ENCODE results near the gene ATP6V0C. TPM values are rescaled to one million over a fixed set of nuclear protein-coding genes. Genes with fewer than 3 reads are reported as not detected.

Gene ATP6V0C
- total RNA-seq, 1 donor from 2014 or later, result 150 TPM

- no peak for DNase-seq
These were observed 26.3 kb upstream of the ATP6V0C start for GRCh38 chr16:2487517-2487842.

GRCh38 chr16:2487903-2488531 is 25.7 kb upstream of the ATP6V0C start:
- intact Hi-C loops (cut with micrococcal nuclease), result no loop called here
- DNase-seq, result no peak
- ATAC-seq, result no peak

More at GRCh38 chr16:2487517-2487842, 26.3 kb upstream of the ATP6V0C start:
- intact Hi-C loops (cut with micrococcal nuclease), result no loop called here
- no peak for ATAC-seq

GRCh38 chr16:2489581-2489980 is 24.2 kb upstream of the ATP6V0C start:
- DNase-seq, result no peak
- intact Hi-C loops (cut with micrococcal nuclease), result no loop called here
- no peak for ATAC-seq

GRCh38 chr16:2490190-2491105 is 23.3 kb upstream of the ATP6V0C start:
- intact Hi-C loops (cut with micrococcal nuclease), result loop anchor here (10.0 kb wide), 1 partner anchor 156 kb away; no protein-coding TSS in a partner anchor
- no peak for DNase-seq
- ATAC-seq, result no peak

- DNase-seq (no peak), ATAC-seq (no peak)
- intact Hi-C loops (cut with micrococcal nuclease), result loop anchor here (10.0 kb wide), 1 partner anchor 157 kb away; no protein-coding TSS in a partner anchor
These were observed 21.5 kb upstream of the ATP6V0C start for GRCh38 chr16:2492292-2492691.

- ATAC-seq, result no peak
- no peak for DNase-seq
- intact Hi-C loops (cut with micrococcal nuclease), result loop anchor here (10.0 kb wide), 1 partner anchor 159 kb away; no protein-coding TSS in a partner anchor
These were observed 20.1 kb upstream of the ATP6V0C start for GRCh38 chr16:2493605-2494004.

GRCh38 chr16:2494616-2495015 is 19.1 kb upstream of the ATP6V0C start:
- intact Hi-C loops (cut with micrococcal nuclease), result loop anchor here (10.0 kb wide), 1 partner anchor 160 kb away; no protein-coding TSS in a partner anchor
- no peak for DNase-seq
- no peak for ATAC-seq

- intact Hi-C loops (cut with micrococcal nuclease), result loop anchor here (10.0 kb wide), 1 partner anchor 160 kb away; no protein-coding TSS in a partner anchor
- DNase-seq (no peak), ATAC-seq (no peak)
These were observed 18.7 kb upstream of the ATP6V0C start for GRCh38 chr16:2495041-2495440.

GRCh38 chr16:2496223-2497115 is 17.3 kb upstream of the ATP6V0C start:
- peak; percentile 29 for DNase-seq
- no peak for ATAC-seq
- intact Hi-C loops (cut with micrococcal nuclease), result loop anchor here (10.0 kb wide), 1 partner anchor 162 kb away; no protein-coding TSS in a partner anchor

GRCh38 chr16:2497116-2497630 is 16.6 kb upstream of the ATP6V0C start:
- ATAC-seq, result peak; percentile 69
- intact Hi-C loops (cut with micrococcal nuclease), result loop anchor here (10.0 kb wide), 1 partner anchor 162 kb away; no protein-coding TSS in a partner anchor
- peak; percentile 89 for DNase-seq

- ATAC-seq (no peak), DNase-seq (peak; percentile 36)
- intact Hi-C loops (cut with micrococcal nuclease), result loop anchor here (10.0 kb wide), 1 partner anchor 163 kb away; no protein-coding TSS in a partner anchor
These were observed 15.9 kb upstream of the ATP6V0C start for GRCh38 chr16:2497695-2498484.

GRCh38 chr16:2498531-2499253 is 15.1 kb upstream of the ATP6V0C start:
- intact Hi-C loops (cut with micrococcal nuclease), result loop anchor here (10.0 kb wide), 1 partner anchor 164 kb away; no protein-coding TSS in a partner anchor
- peak; percentile 55 for ATAC-seq
- peak; percentile 78 for DNase-seq

GRCh38 chr16:2499454-2499853 is 14.3 kb upstream of the ATP6V0C start:
- no peak for DNase-seq
- intact Hi-C loops (cut with micrococcal nuclease), result loop anchor here (10.0 kb wide), 1 partner anchor 165 kb away; no protein-coding TSS in a partner anchor
- no peak for ATAC-seq

GRCh38 chr16:2499890-2500429 is 13.8 kb upstream of the ATP6V0C start:
- no peak for DNase-seq
- intact Hi-C loops (cut with micrococcal nuclease), result loop anchor here (10.0 kb wide), 1 partner anchor 165 kb away; no protein-coding TSS in a partner anchor
- no peak for ATAC-seq

- intact Hi-C loops (cut with micrococcal nuclease), result no loop called here
- DNase-seq (peak; percentile 37), ATAC-seq (no peak)
These were observed 13.3 kb upstream of the ATP6V0C start for GRCh38 chr16:2500430-2500917.

GRCh38 chr16:2500918-2501750 is 12.6 kb upstream of the ATP6V0C start:
- ATAC-seq, result peak; percentile 80
- intact Hi-C loops (cut with micrococcal nuclease), result no loop called here
- DNase-seq, result peak; percentile 91

All from left ventricle myocardium superior (tissue), 1 donor.